Measurements from ENCODE around the gene PSMD13.

- no peak for TF ChIP-seq RXRA (IDR thresholded peaks at IDR 0.05)
- TF ChIP-seq CTCF (IDR thresholded peaks at IDR 0.05; ENCODE audit: low read depth, low read length, missing input control) = no peak
- no peak for TF ChIP-seq RAD21 (IDR thresholded peaks at IDR 0.05)
- TF ChIP-seq YY1 (IDR thresholded peaks at IDR 0.05) = no peak
- no peak for TF ChIP-seq SP1 (IDR thresholded peaks at IDR 0.05)
- TF ChIP-seq GABPA (IDR thresholded peaks at IDR 0.05 in 1 of 2, conservative IDR thresholded peaks at IDR 0.05 in 1 of 2) = no peak
- no peak for TF ChIP-seq TAF1 (conservative IDR thresholded peaks at IDR 0.05)
Observed at GRCh38 chr11:244376-244775, 7.6 kb downstream of the PSMD13 start.

All from liver (tissue), 3 donors.